HG03565 (cell line): ENCODE results near the gene RANBP3L.
"Not testable (repeated sequence)": the region's sequence is repeated elsewhere in the genome, so short reads cannot be mapped to it uniquely, and the experiment has no call there.

Source experiments
- ATAC-seq: cut with Tn5 transposase; IDR thresholded peaks from one replicate; pipeline ENCODE4 v1.9.1; 2021; ENCODE audit warnings: mild to moderate bottlenecking, moderate library complexity; ENCODE audit not compliant: unreplicated experiment

The RANBP3L gene, protein sequence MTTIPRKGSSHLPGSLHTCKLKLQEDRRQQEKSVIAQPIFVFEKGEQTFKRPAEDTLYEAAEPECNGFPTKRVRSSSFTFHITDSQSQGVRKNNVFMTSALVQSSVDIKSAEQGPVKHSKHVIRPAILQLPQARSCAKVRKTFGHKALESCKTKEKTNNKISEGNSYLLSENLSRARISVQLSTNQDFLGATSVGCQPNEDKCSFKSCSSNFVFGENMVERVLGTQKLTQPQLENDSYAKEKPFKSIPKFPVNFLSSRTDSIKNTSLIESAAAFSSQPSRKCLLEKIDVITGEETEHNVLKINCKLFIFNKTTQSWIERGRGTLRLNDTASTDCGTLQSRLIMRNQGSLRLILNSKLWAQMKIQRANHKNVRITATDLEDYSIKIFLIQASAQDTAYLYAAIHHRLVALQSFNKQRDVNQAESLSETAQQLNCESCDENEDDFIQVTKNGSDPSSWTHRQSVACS

DNA sequence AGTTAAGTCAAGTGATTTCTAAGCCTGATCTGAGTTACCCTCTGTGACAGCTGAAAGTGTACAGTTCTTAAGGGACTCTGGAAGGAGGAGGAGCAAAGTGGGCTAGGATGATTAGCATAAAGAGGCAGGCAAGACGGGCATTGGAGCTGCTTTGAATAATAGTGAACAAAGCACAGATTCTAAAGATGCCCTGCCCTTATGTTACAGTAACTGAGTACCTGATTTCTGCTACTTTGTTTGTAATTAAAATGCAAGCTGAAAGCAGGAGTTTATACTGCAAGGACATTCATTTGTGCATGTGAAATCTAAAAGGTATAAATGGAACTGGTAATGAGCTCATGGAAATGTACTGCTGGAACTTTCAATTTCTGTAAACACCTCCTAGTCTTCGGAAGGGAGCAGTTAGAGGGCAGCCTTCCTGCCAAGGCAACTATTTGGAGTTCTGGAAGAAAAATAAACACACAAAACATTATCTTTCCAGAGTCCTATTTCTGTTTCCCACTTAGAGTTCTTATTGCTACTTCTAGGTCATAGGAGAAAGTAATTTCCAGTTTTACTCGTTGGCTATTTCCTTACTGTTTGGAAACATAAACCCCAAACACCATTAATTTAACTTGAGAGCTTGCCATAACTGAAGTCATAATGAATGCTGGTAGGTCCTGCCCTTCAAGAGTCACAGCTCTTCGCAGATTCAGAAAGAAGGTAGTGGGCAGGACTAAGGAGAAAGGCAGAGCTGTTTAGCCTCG is at the start of gene RANBP3L:
Gene RANBP3L, minus strand, starts transcription at position 45 of the 746 bp plus-strand sequence. CDS start 486 bp downstream, outside the sequence.
- peak; percentile 45 for ATAC-seq

DNA sequence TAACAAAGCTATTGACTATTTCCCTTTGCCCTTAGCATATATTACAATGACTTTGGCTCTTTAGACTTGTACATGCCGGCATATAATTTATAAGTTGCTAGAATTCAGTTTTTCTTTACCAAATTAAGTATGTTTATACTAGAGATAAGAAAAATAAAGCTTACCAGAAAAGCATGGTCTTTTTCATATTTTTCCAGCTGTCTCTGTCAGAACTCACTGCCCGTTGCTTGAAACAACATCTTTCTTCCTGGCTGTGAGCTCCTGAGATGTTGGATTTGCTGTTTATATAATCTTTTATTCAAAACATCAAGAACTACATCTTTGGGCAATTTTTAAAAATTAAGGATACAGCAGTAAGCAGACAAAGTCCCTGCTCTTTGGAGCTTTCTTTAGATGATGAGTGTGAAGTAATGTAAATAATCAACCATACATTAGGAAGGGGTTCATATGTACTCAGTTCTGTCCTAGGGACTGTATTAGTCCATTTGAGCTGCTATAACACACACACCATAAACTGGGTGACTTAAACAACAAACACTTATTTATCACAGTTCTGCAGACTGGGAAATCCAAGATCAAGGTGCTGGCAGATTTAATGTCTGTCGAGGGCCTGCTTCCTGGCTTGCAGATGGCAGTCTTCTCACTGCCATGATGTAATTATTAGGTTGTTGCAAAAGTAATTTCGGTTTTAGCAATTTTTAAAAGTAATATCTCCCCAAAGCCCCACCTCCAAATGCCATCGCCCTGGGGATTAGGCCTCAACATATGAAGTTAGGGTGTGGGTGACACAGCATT is 45.4 kb upstream of the RANBP3L start:
- ATAC-seq = no peak

DNA sequence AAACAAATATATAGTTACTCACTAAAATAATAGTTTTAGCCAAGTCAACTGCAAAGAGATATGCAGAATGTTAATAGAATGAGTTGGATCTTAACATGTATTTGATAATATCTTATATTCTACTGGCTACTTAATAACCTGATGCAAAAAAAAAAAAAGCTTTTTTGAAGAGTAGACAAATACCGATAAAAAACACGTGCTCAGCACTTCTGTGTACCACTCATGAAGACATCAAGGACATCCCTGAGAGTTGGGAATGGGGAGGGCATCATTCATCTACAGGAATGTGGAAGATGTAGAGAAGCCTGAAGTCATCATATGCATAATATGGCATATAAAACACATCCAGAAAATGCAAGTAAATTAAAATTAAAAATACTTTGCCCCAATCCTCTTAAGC is 43.2 kb upstream of the RANBP3L start:
- ATAC-seq = no peak

DNA sequence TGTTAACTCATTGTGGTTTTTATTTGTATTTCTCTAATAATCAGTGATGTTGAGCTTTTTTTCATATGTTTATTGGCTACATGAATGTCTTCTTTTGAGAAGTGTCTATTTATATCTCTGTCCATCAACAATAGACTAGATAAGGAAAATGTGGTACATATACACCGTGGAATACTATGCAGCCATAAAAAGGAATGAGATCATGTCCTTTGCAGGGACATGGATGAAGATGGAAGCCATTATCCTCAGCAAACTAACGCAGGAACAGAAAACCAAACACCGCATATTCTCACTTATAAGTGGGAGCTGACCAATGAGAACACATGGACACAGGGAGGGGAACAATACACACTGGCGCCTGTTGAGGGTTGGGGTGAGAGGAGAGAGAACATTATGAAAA is 40.0 kb upstream of the RANBP3L start:
- not testable (repeated sequence) for ATAC-seq

DNA sequence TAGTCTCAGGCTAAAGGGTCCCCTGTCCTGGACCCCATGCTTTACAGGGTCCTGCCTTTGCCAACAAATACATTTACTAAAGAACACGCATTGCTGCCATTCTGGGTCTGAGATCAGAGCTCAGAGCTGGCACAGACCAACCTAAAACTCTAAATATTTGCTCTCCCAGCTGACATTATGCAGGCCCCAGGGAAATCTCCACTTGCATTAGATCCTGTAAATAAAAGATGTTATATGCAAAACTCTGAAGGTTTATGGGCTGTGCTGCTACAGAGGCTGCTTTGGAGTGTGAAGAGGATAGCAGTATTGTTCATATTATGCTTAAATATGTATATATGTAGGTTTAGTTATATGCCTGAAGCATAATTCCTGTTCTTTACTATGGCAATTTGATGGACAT is 35.9 kb upstream of the RANBP3L start:
- ATAC-seq = no peak

DNA sequence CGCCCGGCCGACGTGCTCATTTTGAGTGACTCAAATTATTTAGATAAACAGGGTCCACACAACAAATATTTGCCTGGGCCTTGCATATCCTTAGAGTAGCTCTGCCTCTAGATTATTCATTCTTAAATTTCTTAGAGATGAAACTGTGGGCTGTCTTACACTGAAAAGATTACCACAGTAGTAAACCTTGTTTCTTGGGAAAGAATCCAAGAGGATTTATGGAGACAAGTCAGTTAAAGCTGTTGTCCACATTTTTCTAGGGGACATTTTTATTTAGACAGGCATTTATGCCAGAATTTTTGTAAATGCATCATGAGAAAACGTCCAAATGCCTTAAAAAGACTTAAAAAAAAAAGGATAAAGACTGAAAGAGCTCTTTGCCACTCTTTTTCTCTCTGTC is 32.6 kb upstream of the RANBP3L start:
- ATAC-seq = no peak

DNA sequence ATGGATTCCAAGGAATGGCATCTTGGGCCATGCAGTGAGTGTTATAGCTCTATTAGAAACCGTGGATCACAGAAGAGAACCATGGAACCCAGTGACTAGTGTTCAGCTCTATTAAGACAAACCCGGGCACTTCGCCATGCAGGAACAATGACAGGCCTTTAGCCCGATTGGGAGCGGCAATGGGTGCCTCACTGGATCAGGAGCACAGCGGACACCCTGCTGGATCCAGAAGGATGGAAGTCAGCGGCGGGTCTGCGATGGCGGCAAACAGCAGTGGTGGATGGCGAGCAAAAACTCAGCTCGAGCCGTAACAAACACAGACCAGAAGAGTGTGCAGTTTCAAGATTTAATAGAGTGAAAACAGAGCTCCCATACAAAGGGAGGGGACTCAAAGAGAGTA is 31.0 kb upstream of the RANBP3L start:
- not testable (repeated sequence) for ATAC-seq

DNA sequence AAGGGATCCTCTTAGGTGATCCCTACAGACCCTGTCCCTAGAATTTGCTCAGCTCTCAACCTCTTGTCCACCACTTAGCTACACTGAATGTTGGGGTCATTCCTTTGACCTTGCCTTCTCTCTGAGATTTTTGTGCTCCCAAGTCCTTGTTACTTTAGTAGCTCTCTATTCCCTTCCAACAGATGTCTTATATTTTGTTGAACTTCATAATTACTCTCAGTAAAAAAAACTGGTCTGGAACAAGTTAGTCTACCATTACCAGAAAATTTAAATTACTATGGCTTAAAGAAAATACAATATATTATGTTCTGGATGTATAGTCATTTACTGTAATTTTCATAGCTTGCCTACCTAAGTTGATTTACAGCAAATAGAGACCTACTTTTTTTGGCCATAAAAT is 23.5 kb upstream of the RANBP3L start:
- ATAC-seq = no peak

DNA sequence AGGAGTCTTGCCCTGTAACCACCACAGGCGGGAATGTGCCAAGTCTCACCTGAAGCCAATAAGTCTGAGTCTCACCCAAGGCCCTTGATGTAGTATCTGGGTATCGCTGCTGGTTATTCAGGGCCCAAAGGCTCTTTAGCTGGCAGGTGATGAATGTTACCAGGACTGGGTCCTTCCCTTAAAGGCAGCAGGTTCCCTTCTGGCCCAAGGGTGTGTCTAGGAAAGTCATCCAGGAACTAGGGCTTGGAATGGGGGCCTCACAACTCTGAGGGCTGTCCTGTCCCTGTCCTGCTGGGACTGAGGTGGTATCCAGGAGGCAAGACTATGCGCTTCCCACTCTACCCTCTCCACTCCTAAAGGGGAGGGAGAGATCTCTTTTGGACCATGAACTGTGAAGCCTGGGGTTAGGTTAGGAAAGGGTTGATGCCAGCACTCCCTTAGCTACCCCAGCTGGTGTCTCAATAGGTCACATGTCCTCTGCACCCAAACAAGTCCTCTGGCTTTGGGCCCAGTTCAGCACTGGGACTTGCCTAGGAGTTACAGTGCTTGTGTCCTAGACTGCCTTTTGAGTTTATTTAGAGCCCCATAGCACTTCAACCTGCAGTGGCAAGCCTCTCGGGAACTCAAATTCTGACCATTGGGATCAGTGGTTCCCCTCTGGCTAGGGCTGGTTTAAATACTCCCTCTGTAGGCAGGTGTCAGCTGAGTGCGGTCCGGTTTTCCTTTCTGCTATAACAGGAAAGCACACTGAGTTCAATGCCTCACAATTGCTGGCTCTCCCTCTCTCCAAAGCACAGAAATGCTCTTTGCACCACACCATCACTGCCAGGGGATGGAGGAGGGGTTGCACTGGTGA is 22.5 kb upstream of the RANBP3L start:
- no peak for ATAC-seq

DNA sequence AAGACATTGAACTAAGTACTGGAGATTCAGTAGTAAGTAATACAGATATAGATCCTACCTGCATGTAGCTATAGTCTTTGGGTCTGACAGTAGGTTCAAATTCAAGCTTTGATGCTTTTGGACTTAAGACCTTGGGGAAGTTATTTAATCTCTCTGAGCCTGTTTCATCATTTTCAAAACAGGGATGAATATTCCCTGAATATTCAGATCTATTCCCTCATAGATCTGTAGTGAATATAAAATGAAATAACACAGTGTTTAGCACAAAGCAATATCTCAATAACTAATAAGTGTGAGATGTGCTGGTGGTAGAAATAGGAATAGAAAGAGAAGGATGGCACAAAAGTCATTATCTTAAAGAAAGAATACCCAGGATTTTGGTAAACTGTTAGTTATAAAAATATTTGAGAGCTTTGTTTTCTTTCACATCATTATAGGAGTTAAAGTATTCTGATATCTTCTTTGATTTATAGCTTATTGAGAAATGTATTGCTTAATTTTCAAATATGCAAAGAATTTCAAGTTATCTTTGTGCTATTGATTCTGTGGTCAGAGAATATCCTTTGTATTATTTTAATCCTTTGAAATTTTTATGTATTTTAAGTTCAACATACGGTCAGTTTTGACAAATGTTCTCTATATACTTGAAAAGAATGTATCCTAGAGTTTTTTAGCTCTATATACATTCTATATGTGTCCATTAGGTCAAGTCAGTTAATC is 11.4 kb upstream of the RANBP3L start:
- no peak for ATAC-seq

DNA sequence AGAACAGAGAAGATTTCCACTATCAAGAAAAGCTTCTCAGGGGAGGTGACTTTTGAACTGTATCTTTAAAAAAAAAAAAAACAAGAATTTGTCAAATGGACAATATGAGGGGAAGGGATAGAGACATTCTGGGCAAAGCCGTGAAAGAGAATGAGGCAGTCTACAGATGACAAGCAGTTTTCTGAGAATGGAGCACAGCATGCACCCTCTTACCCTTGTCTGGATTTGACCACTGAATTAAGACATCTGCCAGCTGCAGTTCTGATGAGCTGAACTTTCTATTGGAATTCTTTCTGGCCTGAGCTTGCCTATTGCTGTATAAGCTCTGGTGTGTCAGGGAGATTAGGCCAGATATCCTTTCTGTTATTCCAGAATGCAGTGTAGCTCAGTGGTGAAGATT is 10.3 kb upstream of the RANBP3L start:
- no peak for ATAC-seq

DNA sequence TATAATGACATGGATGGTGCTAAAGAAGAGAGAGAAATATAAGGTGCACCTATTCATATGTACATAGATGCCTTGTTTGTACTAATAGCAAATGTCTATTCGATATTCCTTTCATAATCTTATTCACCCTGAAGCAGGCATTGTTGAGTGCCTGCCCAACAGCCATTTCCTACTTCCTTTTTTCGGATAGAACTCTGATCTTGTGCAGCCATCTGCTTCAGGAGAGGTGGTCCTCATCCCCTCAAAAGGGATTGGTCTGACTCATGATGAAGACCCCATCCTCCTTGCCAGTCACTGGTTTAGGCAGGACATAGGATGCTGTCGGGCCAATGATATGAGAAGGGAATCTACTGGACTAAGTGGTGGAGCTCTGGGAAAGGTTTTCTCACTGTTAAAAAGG is 8.4 kb upstream of the RANBP3L start:
- ATAC-seq = no peak

DNA sequence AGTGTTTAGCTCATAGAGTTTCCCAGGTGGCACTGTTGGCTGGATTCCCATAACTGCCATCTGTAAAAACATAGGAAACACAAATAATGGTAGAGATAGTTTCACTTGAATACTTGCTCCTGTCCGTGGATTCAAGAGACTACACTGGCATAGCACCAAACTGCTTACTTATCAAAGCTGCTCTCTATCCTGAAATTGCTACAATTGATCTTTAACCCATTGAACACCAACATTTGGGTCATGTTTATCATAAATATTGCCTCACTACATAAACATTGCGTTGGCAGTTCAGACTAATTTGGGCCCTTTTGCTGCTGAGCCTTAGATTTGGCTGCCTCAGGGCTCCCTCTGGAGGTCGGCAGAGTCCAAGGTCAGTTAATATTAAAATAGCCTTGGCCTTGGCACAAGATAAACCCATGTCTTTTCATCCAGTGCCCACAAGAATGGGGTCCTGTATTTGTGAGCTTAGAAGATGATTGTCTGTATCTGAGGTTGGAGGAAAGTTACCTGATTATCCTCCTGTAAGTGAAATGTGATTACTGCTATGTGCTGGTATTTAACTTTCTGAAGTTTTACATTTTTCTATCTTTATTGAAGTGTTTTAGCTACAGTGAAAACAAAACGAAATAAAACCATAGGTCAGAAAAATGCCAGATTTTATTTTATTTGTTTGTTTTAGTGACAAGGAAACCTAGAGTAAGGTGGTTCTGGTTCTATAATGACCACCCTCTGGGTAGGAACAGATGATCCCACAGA is 4.0 kb upstream of the RANBP3L start:
- peak; percentile 67 for ATAC-seq

DNA sequence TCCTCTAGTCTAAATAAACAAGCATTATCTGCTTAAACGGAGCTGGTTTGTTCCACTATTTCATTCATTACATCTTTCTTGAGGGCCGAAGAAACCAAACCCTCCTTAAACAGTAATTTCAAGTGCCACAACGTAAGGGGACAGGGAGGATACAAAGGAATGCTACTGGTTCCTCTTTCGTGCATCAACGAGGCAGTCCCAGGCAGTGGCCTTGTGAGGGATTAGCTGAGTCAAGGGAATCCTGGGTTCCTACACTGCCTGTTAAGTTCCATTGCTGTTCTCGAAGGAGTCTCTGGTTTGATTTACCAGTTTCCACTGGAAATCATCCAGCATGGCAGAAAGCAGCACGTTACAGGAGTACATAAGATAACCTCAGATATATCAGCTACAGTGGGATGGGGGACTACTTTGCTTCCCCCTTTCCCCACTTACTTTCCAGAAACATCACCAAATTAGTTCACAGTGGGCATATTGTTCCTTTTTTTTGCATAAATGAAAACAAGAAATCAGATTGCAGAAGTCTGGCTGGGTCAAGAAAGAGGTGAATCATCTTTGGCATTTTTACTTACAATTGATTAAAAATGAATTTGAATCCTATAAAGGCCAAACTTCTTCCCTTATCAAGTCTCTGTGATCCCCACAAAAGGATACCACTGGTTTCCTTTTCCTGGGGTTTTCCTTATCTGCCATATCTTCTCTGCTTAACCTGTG is 2.5 kb upstream of the RANBP3L start:
- ATAC-seq = no peak

DNA sequence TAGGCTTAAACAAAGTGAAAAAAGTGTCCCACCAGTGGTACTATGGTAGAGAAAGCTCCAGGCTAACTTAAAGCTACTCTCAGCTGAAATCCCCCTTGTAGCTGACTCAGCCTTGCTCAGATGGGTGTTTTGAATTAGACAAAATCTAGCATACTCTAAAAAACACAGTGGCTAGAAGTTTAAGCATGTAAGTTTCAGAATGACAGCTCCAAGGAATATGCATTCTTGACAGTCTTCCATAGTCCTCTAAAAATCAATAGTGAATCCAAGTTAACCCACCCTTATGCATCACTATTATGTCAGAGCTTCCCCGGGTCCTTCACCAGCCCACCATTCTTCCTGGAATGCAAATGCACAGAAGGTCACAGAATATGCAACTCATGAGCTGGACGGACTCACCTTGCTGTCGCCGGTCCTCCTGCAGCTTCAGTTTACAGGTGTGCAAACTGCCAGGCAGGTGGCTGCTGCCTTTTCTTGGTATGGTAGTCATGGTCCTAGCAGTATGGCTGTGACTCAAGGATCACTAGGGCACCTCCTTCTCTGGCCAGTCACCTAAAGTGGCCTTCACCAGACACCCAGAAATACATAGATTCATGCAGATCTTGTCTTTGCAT is 668 bp downstream of the RANBP3L start:
- ATAC-seq = no peak

DNA sequence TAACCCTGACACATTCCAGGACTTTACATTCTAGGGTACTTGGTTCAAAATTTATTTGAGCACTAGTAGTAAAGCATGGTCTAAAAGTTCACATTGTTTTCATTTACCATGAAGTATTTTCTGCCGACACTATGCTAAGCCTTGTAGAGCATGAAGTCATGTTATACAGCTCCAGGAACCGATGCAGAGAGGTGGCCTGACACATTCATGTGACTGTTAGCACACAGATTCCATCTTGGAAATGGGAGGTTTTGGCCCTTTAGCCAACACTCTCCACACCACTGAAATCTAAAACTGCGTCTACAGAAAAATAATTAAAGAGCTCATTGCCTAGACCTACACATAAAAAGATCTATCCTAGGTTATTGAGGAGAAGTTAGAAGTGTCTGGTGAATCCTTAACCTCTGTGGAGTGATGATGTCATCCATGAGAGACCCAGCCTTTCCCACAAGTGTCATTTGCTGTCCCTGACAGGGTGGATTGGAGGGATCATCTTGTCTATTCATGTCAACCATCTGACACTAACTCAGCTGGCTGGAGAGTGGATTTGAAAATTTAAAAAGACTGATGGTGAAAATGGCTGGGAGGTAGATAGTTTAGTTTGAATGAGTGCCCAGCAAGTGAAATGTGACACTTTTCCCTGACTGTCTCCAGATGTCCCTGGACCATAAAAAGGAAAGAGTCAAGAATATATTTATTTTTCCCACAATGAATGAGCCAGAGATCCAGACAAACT is 1.3 kb downstream of the RANBP3L start:
- no peak for ATAC-seq

DNA sequence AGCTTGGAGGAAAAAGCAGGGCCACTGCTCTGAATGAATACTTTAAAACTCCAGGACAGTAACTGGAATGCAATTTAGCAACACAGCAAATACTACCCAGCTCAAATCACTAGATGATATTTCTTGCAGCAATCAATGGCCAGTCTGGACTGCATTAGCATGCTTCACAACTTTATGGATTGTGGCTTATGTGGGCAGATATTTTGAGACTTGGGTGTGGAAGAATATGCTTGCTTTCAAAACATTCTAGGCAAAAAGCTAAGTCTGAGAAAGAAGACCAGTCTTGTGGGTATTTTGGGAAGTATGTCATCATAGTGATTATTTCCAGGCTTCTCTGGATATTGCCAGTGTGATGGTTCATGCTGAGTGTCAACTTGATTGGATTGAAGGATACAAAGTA is 3.1 kb downstream of the RANBP3L start:
- no peak for ATAC-seq
